IMR-90 (cell line): ENCODE results near the gene ZSCAN10. TPM values are rescaled to one million over a fixed set of nuclear protein-coding genes. Genes with fewer than 3 reads are reported as not detected.

ENCODE experiments used
- ATAC-seq: fragments of 200-7000 bp; cut with Tn5 transposase; 2 replicates; pipeline ENCODE4 v1.9.1; 2020; ENCODE audit warnings: low read depth, mild to moderate bottlenecking, moderate library complexity
- BruUV-seq: library from RNA; stranded (reverse); fragments of 400-500 nt; replicated peaks from 2 replicates; lab custom pipeline; 2021; lab: Mats Ljungman, UMichigan
- CTCF ChIA-PET: fragments of 300-600 bp; formaldehyde crosslinking; extraction: SDS; loops from one replicate; lab custom pipeline; 2021; ENCODE audit warnings: antibody characterized with exemption; lab: Yijun Ruan, JAX
- POLR2A ChIA-PET: fragments of 300-600 bp; sonication (Branson Sonifier 250); formaldehyde crosslinking; loops from one replicate; lab custom pipeline; 2022; ENCODE audit warnings: antibody characterized with exemption; ENCODE audit not compliant: unreplicated experiment; lab: Charles Lee
- DNase-seq: peaks from one replicate; pipeline ENCODE4 v3.0.0; 2013
- H2AFZ ChIP-seq: replicated peaks from 2 replicates; pipeline ENCODE3; 2013; ENCODE audit warnings: low read length, mild to moderate bottlenecking; ENCODE audit not compliant: poor library complexity
- H2AK5ac ChIP-seq: 2 replicates; pipeline ENCODE4 v1.6.1; 2013; ENCODE audit warnings: low read depth, low read length, inconsistent platforms
- H2AK9ac ChIP-seq: replicated peaks from 2 replicates; pipeline ENCODE3; 2013; ENCODE audit warnings: mild to moderate bottlenecking, low read depth, low read length, moderate library complexity; ENCODE audit not compliant: poor library complexity
- H2BK120ac ChIP-seq: 2 replicates; pipeline ENCODE4 v1.6.1; 2013; ENCODE audit warnings: low read depth, low read length, inconsistent platforms
- H2BK15ac ChIP-seq: 3 replicates; pipeline ENCODE4 v1.6.1; 2013; ENCODE audit warnings: low read depth, low read length, inconsistent platforms
- H2BK20ac ChIP-seq: 2 replicates; pipeline ENCODE4 v1.6.1; 2013; ENCODE audit warnings: low read depth, mild to moderate bottlenecking, inconsistent platforms, low read length, moderate library complexity
- H2BK5ac ChIP-seq: 2 replicates; pipeline ENCODE4 v1.6.1; 2013; ENCODE audit warnings: mild to moderate bottlenecking, low read depth, low read length, inconsistent platforms; ENCODE audit not compliant: poor library complexity, severe bottlenecking
- H3K14ac ChIP-seq: replicated peaks from 2 replicates; pipeline ENCODE4 v1.6.1; 2013; ENCODE audit warnings: low read depth, low read length, inconsistent platforms
- H3K18ac ChIP-seq: 2 replicates; pipeline ENCODE4 v1.6.1; 2013; ENCODE audit warnings: low read depth, low read length, control low read depth
- H3K23ac ChIP-seq: 2 replicates; pipeline ENCODE4 v1.6.1; 2013; ENCODE audit warnings: low read depth, low read length, inconsistent platforms
- H3K27ac ChIP-seq: 2 replicates; pipeline ENCODE4 v1.5.1; 2013; ENCODE audit warnings: mild to moderate bottlenecking, control low read depth, low read length; ENCODE audit not compliant: insufficient read depth
- H3K27me3 ChIP-seq: 2 replicates; pipeline ENCODE4 v1.6.1; 2013; ENCODE audit warnings: low read length; ENCODE audit not compliant: control insufficient read depth, insufficient read depth
- H3K36me3 ChIP-seq: 2 replicates; pipeline ENCODE4 v1.6.1; 2013; ENCODE audit warnings: low read length, mixed read lengths; ENCODE audit not compliant: control insufficient read depth, insufficient read depth
- H3K4ac ChIP-seq: 2 replicates; pipeline ENCODE4 v1.6.1; 2013; ENCODE audit warnings: low read depth, low read length, inconsistent platforms
- H3K4me1 ChIP-seq: 2 replicates; pipeline ENCODE4 v1.6.1; 2013; ENCODE audit warnings: low read length, mixed read lengths; ENCODE audit not compliant: control insufficient read depth, insufficient read depth
- H3K4me2 ChIP-seq: 2 replicates; pipeline ENCODE4 v1.6.1; 2013; ENCODE audit warnings: low read depth, mild to moderate bottlenecking, control low read depth, low read length, moderate library complexity
- H3K4me3 ChIP-seq: 2 replicates; pipeline ENCODE4 v1.5.1; 2013; ENCODE audit warnings: low read depth, mild to moderate bottlenecking, control low read depth, low read length, moderate library complexity; ENCODE audit not compliant: insufficient read depth
- H3K56ac ChIP-seq: 2 replicates; pipeline ENCODE4 v1.6.1; 2013; ENCODE audit warnings: low read length, inconsistent platforms; ENCODE audit not compliant: insufficient read depth; ENCODE audit errors: extremely low read depth
- H3K79me1 ChIP-seq, 2 experiments: 2 replicates each; pipeline ENCODE4 v1.6.1; 2013; ENCODE audit warnings: low read length in 2 of 2, inconsistent platforms in 1 of 2, low read depth in 1 of 2
- H3K9ac ChIP-seq: 2 replicates; pipeline ENCODE4 v1.6.1; 2013; ENCODE audit warnings: low read depth, low read length, control low read depth
- H3K9me1 ChIP-seq: 2 replicates; pipeline ENCODE4 v1.6.1; 2013; ENCODE audit warnings: low read length, inconsistent platforms; ENCODE audit not compliant: insufficient read depth
- H3K9me3 ChIP-seq: 2 replicates; pipeline ENCODE4 v1.6.1; 2013; ENCODE audit warnings: low read length; ENCODE audit not compliant: control insufficient read depth, insufficient read depth
- H4K20me1 ChIP-seq: 2 replicates; pipeline ENCODE4 v1.6.1; 2013; ENCODE audit warnings: low read length, inconsistent platforms; ENCODE audit not compliant: insufficient read depth
- H4K5ac ChIP-seq: 2 replicates; pipeline ENCODE4 v1.6.1; 2013; ENCODE audit warnings: mild to moderate bottlenecking, low read depth, low read length, control low read depth
- H4K8ac ChIP-seq, 2 experiments: 2 replicates each; pipeline ENCODE4 v1.6.1; 2013; ENCODE audit warnings: low read depth in 2 of 2, low read length in 2 of 2, control low read depth in 1 of 2, inconsistent platforms in 1 of 2
- H4K91ac ChIP-seq: 2 replicates; pipeline ENCODE4 v1.6.1; 2013; ENCODE audit warnings: low read depth, low read length, inconsistent platforms; ENCODE audit not compliant: insufficient read depth
- CHD1 ChIP-seq: IDR thresholded peaks from 2 replicates; pipeline ENCODE4 v1.6.1; 2012; ENCODE audit warnings: low read depth, low read length, improper control_type of control experiment
- MAZ ChIP-seq: IDR thresholded peaks from 2 replicates; pipeline ENCODE4 v1.6.1; 2012; ENCODE audit warnings: low read depth, mild to moderate bottlenecking, low read length, improper control_type of control experiment, moderate library complexity, borderline replicate concordance
- POLR2A ChIP-seq: IDR thresholded peaks from 2 replicates; pipeline ENCODE4 v1.6.1; 2012; ENCODE audit warnings: mild to moderate bottlenecking, low read depth, low read length
- RFX5 ChIP-seq: IDR thresholded peaks from 2 replicates; pipeline ENCODE4 v1.8.0; 2012; ENCODE audit warnings: low read depth, mild to moderate bottlenecking, low read length, moderate library complexity
- USF2 ChIP-seq: fragments of 150-350 bp; IDR thresholded peaks from 2 replicates; pipeline ENCODE4 v1.6.1; 2017; ENCODE audit warnings: mild to moderate bottlenecking, antibody characterized with exemption, low read length, low read depth
- WGBS, 2 experiments: methylation state at CpG; one replicate each; pipeline versions ENCODE4 v1.1.5 to v1.1.7; 2013; ENCODE audit warnings: missing lambda C conversion rate in 2 of 2; ENCODE audit not compliant: insufficient read length in 1 of 2; ENCODE audit errors: extremely low coverage in 2 of 2; 5-methylcytosine and 5-hydroxymethylcytosine counted together
- dilution Hi-C: fragments of 300-500 bp; cut with HindIII; formaldehyde crosslinking; loops from one replicate; pipeline ENCODE4 v1.14.3; 2018; ENCODE audit warnings: low sequenced_read_pairs; ENCODE audit not compliant: unreplicated experiment
- in situ Hi-C: fragments of 300-500 bp; cut with MboI; formaldehyde crosslinking; loops from 3 replicates; pipeline ENCODE4 v1.14.3; 2019; ENCODE audit warnings: low sequenced_read_pairs, inconsistent platforms, mixed read lengths
- intact Hi-C: fragments of 100-400 bp; cut with micrococcal nuclease; formaldehyde crosslinking; loops from 2 replicates; pipeline ENCODE4 v1.10.0; 2022
- polyA plus RNA-seq, 3 experiments: library from polyadenylated mRNA; depleted of rRNA; stranded (reverse); fragments of >200 nt; gene quantifications; 2 replicates each; pipeline ENCODE4 v1.2.3, GENCODE V29; 2012; ENCODE audit warnings: low replicate concordance in 1 of 3
- total RNA-seq: library from RNA; depleted of rRNA; stranded (reverse); fragments of >200 nt; gene quantifications from 2 replicates; pipeline ENCODE4 v1.2.3, GENCODE V29; 2012
- TF ChIP-seq, protein P1 (sequence below): conservative IDR thresholded peaks from 2 replicates; pipeline ENCODE4 v1.5.1; 2012; ENCODE audit warnings: mild to moderate bottlenecking, low read depth, low read length, improper control_type of control experiment

ZSCAN10 gene
- total and polyA plus RNA-seq, 2 of the 4 experiments (the other 2 are of a cell fraction), result not detected

DNA sequence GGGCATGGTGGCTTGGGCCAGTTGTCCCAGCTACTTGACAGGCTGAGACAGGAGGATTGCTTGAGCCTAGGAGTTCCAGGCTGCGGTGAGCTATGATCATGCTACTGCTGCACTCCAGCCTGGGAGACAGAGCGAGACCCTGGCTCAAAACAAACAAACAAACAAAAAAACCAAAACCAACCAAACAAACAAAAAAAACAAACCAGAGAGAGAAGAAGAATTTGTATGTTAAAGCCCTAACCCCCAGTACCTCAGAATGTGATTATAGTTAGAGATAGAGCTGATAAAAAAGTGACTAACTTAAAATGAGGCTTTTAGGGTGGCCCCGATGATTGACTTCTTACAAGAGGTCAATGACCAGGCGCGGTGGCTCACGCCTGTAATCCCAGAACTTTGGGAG is 54.4 kb downstream of the ZSCAN10 start:
- 57% methylated on average over 1 of the region's 6 CpGs; no CpG with 5 or more reads in 1 of the 2 experiments for WGBS, 2 experiments
- dilution Hi-C loops, result no loop called here
- H2BK15ac ChIP-seq, result no peak overlapping the region

More for the DNA sequence above, 54.4 kb downstream of the ZSCAN10 start:
- TF ChIP-seq CHD1 (no peak), RFX5 (no peak), MAZ (no peak), POLR2A (no peak), USF2 (no peak)
- TF ChIP-seq, protein P1, sequence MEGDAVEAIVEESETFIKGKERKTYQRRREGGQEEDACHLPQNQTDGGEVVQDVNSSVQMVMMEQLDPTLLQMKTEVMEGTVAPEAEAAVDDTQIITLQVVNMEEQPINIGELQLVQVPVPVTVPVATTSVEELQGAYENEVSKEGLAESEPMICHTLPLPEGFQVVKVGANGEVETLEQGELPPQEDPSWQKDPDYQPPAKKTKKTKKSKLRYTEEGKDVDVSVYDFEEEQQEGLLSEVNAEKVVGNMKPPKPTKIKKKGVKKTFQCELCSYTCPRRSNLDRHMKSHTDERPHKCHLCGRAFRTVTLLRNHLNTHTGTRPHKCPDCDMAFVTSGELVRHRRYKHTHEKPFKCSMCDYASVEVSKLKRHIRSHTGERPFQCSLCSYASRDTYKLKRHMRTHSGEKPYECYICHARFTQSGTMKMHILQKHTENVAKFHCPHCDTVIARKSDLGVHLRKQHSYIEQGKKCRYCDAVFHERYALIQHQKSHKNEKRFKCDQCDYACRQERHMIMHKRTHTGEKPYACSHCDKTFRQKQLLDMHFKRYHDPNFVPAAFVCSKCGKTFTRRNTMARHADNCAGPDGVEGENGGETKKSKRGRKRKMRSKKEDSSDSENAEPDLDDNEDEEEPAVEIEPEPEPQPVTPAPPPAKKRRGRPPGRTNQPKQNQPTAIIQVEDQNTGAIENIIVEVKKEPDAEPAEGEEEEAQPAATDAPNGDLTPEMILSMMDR, result no peak
- H2AK9ac ChIP-seq, result no peak overlapping the region
- H3K4me3 ChIP-seq, result no peak overlapping the region
- no peaks in the 10 kb centered on the region; the same call in 1 of the 2 replicates for H3K9me3 ChIP-seq
- no peak overlapping the region for H3K27ac ChIP-seq
- no peak overlapping the region for H2AFZ ChIP-seq
- H2BK120ac ChIP-seq, result no peak overlapping the region
- H3K4me2 ChIP-seq, result no peak overlapping the region
- intact Hi-C loops (no loop called here), in situ Hi-C loops (no loop called here)
- H2BK5ac ChIP-seq, result no peak overlapping the region
- H3K9ac ChIP-seq, result no peak overlapping the region
- H3K56ac ChIP-seq, result no peak overlapping the region
- no peak overlapping the region for H4K5ac ChIP-seq
- no peaks in the 10 kb centered on the region; the same call in 1 of the 2 replicates for H3K4me1 ChIP-seq
- H3K27me3 ChIP-seq, result peaks cover 67% of the 10 kb centered on the region
- ATAC-seq (no peak), DNase-seq (no peak)
- CTCF ChIA-PET, result interaction anchor here (1.5 kb wide), 2 partner anchors 13 to 14 kb away, joined by 7 to 8 read pairs; no protein-coding TSS in a partner anchor
- H2BK20ac ChIP-seq, result no peak overlapping the region
- no TSS peak for BruUV-seq
- no peaks in the 10 kb centered on the region for H3K79me1 ChIP-seq
- no peaks in the 10 kb centered on the region for H3K9me1 ChIP-seq
- H3K14ac ChIP-seq, result no peak overlapping the region
- H3K4ac ChIP-seq, result no peak overlapping the region
- H4K8ac ChIP-seq, result no peak overlapping the region
- H2AK5ac ChIP-seq, result no peak overlapping the region
- H4K91ac ChIP-seq, result no peak overlapping the region
- POLR2A ChIA-PET, result no interaction called here
- H3K36me3 ChIP-seq, result no peaks in the 10 kb centered on the region
- no peaks in the 10 kb centered on the region for H4K20me1 ChIP-seq
- no peak overlapping the region for H3K23ac ChIP-seq
- H3K18ac ChIP-seq, result no peak overlapping the region
